ENCODE data around the gene BACH2. TPM values are rescaled to one million over a fixed set of nuclear protein-coding genes. Genes with fewer than 3 reads are reported as not detected.
"Not testable (repeated sequence)": the region's sequence is repeated elsewhere in the genome, so short reads cannot be mapped to it uniquely, and the experiment has no call there.

The BACH2 gene
- total RNA-seq, 2 donors from 2014 or later, result 101 to 111 TPM

- peak overlapping the region; percentile 69 for H3K27ac Mint-ChIP-seq
- DNase-seq (no peak), ATAC-seq (replicated peaks in 1 of 2) (no peak)
- peaks cover 19% of the 10 kb centered on the region for H3K4me1 Mint-ChIP-seq (ENCODE audit: low read depth)
- H3K4me3 Mint-ChIP-seq, result peak overlapping the region in 1 of 2 donors; percentile 23
- no peaks in the 10 kb centered on the region for H3K27me3 Mint-ChIP-seq (ENCODE audit: low read depth)
- H3K36me3 Mint-ChIP-seq (ENCODE audit: insufficient read depth in 2 of 2), result peaks cover 14 to 45% of the 10 kb centered on the region in 2 donors
- peaks cover 8 to 10% of the 10 kb centered on the region in 2 donors for H3K9me3 Mint-ChIP-seq
Observed at GRCh38 chr6:90221403-90221802, 75.2 kb downstream of the BACH2 start.

- DNase-seq, result no peak
Observed at GRCh38 chr6:90220273-90220672, 76.4 kb downstream of the BACH2 start.

GRCh38 chr6:90219209-90219985 lies 77.2 kb downstream of the BACH2 start:
- H3K4me1 Mint-ChIP-seq (ENCODE audit: low read depth), result peaks cover under 1% of the 10 kb centered on the region
- peaks cover 10 to 32% of the 10 kb centered on the region in 2 donors for H3K36me3 Mint-ChIP-seq (ENCODE audit: insufficient read depth in 2 of 2)
- no peak overlapping the region for H3K4me3 Mint-ChIP-seq
- peaks cover 8 to 9% of the 10 kb centered on the region in 2 donors for H3K9me3 Mint-ChIP-seq
- H3K27ac Mint-ChIP-seq, result no peak overlapping the region
- no peaks in the 10 kb centered on the region for H3K27me3 Mint-ChIP-seq (ENCODE audit: low read depth)
- DNase-seq (no peak), ATAC-seq (replicated peaks in 1 of 2) (no peak)

More at GRCh38 chr6:90220273-90220672, 76.4 kb downstream of the BACH2 start:
- Mint-ChIP-seq H3K27ac (no peak overlapping the region), H3K4me1 (ENCODE audit: low read depth) (peaks cover 8% of the 10 kb centered on the region), H3K4me3 (no peak overlapping the region), H3K27me3 (ENCODE audit: low read depth) (no peaks in the 10 kb centered on the region), H3K36me3 (ENCODE audit: insufficient read depth in 2 of 2) (peaks cover 11 to 39% of the 10 kb centered on the region in 2 donors), H3K9me3 (peaks cover 8 to 9% of the 10 kb centered on the region in 2 donors)
- no peak for ATAC-seq (replicated peaks in 1 of 2)

- H3K4me3 Mint-ChIP-seq, result no peak overlapping the region
- no peak overlapping the region for H3K27ac Mint-ChIP-seq
- H3K9me3 Mint-ChIP-seq, result peaks cover 8 to 9% of the 10 kb centered on the region in 2 donors
- DNase-seq, result no peak
- H3K36me3 Mint-ChIP-seq (ENCODE audit: insufficient read depth in 2 of 2), result peaks cover 10 to 29% of the 10 kb centered on the region in 2 donors
- H3K27me3 Mint-ChIP-seq (ENCODE audit: low read depth), result no peaks in the 10 kb centered on the region
- peaks cover 5% of the 10 kb centered on the region for H3K4me1 Mint-ChIP-seq (ENCODE audit: low read depth)
- peak; percentile 22 to 35 for ATAC-seq (replicated peaks in 1 of 2)
Observed at GRCh38 chr6:90218959-90219208, 77.8 kb downstream of the BACH2 start.

GRCh38 chr6:90217506-90218127 lies 79.0 kb downstream of the BACH2 start:
- H3K4me1 Mint-ChIP-seq (ENCODE audit: low read depth), result peaks cover 18% of the 10 kb centered on the region
- H3K9me3 Mint-ChIP-seq, result peaks cover 1 to 2% of the 10 kb centered on the region in 2 donors
- peaks cover 1 to 18% of the 10 kb centered on the region in 2 donors for H3K36me3 Mint-ChIP-seq (ENCODE audit: insufficient read depth in 2 of 2)
- DNase-seq (no peak), ATAC-seq (replicated peaks in 1 of 2) (no peak)
- H3K27me3 Mint-ChIP-seq (ENCODE audit: low read depth), result no peaks in the 10 kb centered on the region
- H3K27ac Mint-ChIP-seq, result no peak overlapping the region
- H3K4me3 Mint-ChIP-seq, result no peak overlapping the region

GRCh38 chr6:90216072-90216977 lies 80.3 kb downstream of the BACH2 start:
- Mint-ChIP-seq H3K4me1 (ENCODE audit: low read depth) (peaks cover 29% of the 10 kb centered on the region), H3K4me3 (peak overlapping the region in 1 of 2 donors; percentile 59), H3K36me3 (ENCODE audit: insufficient read depth in 2 of 2) (peaks cover 3 to 13% of the 10 kb centered on the region in 2 donors), H3K27ac (peak overlapping the region; percentile 76), H3K27me3 (ENCODE audit: low read depth) (no peaks in the 10 kb centered on the region), H3K9me3 (no peaks in the 10 kb centered on the region)
- DNase-seq (peak in 1 of 2 donors; percentile 35), ATAC-seq (replicated peaks in 1 of 2) (no peak)

GRCh38 chr6:90214966-90215365 lies 81.7 kb downstream of the BACH2 start:
- H3K36me3 Mint-ChIP-seq (ENCODE audit: insufficient read depth in 2 of 2), result peaks cover 3 to 15% of the 10 kb centered on the region in 2 donors

GRCh38 chr6:90214461-90214860 lies 82.2 kb downstream of the BACH2 start:
- H3K36me3 Mint-ChIP-seq (ENCODE audit: insufficient read depth in 2 of 2), result peaks cover 3 to 15% of the 10 kb centered on the region in 2 donors
- H3K4me3 Mint-ChIP-seq, result no peak overlapping the region
- peaks cover 48% of the 10 kb centered on the region for H3K4me1 Mint-ChIP-seq (ENCODE audit: low read depth)
- ATAC-seq (replicated peaks in 1 of 2) (no peak), DNase-seq (no peak)
- no peaks in the 10 kb centered on the region for H3K9me3 Mint-ChIP-seq
- H3K27ac Mint-ChIP-seq, result no peak overlapping the region
- no peaks in the 10 kb centered on the region for H3K27me3 Mint-ChIP-seq (ENCODE audit: low read depth)

More at GRCh38 chr6:90214966-90215365, 81.7 kb downstream of the BACH2 start:
- ATAC-seq (replicated peaks in 1 of 2) (no peak), DNase-seq (no peak)
- Mint-ChIP-seq H3K4me1 (ENCODE audit: low read depth) (peaks cover 42% of the 10 kb centered on the region), H3K27me3 (ENCODE audit: low read depth) (no peaks in the 10 kb centered on the region), H3K4me3 (peak overlapping the region in 1 of 2 donors; percentile 12), H3K9me3 (no peaks in the 10 kb centered on the region), H3K27ac (no peak overlapping the region)

GRCh38 chr6:90212274-90212673 lies 84.4 kb downstream of the BACH2 start:
- Mint-ChIP-seq H3K9me3 (no peaks in the 10 kb centered on the region), H3K27ac (peak overlapping the region; percentile 57), H3K27me3 (ENCODE audit: low read depth) (no peaks in the 10 kb centered on the region), H3K4me3 (no peak overlapping the region), H3K4me1 (ENCODE audit: low read depth) (peaks cover 61% of the 10 kb centered on the region), H3K36me3 (ENCODE audit: insufficient read depth in 2 of 2) (peaks cover 5 to 22% of the 10 kb centered on the region in 2 donors)
- DNase-seq (no peak), ATAC-seq (replicated peaks in 1 of 2) (no peak)

GRCh38 chr6:90209527-90209926 lies 87.1 kb downstream of the BACH2 start:
- DNase-seq (no peak), ATAC-seq (replicated peaks in 1 of 2) (no peak)
- Mint-ChIP-seq H3K36me3 (ENCODE audit: insufficient read depth in 2 of 2) (peaks cover 5 to 35% of the 10 kb centered on the region in 2 donors), H3K4me3 (peak overlapping the region in 1 of 2 donors; percentile 21), H3K27me3 (ENCODE audit: low read depth) (no peaks in the 10 kb centered on the region), H3K27ac (no peak overlapping the region), H3K4me1 (ENCODE audit: low read depth) (peaks cover 76% of the 10 kb centered on the region), H3K9me3 (no peaks in the 10 kb centered on the region)

- H3K4me3 Mint-ChIP-seq; DNase-seq; H3K27ac Mint-ChIP-seq; H3K9me3 Mint-ChIP-seq; H3K27me3 Mint-ChIP-seq (ENCODE audit: low read depth); ATAC-seq (replicated peaks in 1 of 2): not testable (repeated sequence)
- peaks cover 5 to 33% of the 10 kb centered on the region in 2 donors for H3K36me3 Mint-ChIP-seq (ENCODE audit: insufficient read depth in 2 of 2)
- peaks cover 77% of the 10 kb centered on the region for H3K4me1 Mint-ChIP-seq (ENCODE audit: low read depth)
Observed at GRCh38 chr6:90208690-90209089, 88.0 kb downstream of the BACH2 start.

- H3K4me3 Mint-ChIP-seq, result no peak overlapping the region
- peak; percentile 27 to 28 for ATAC-seq (replicated peaks in 1 of 2)
Observed at GRCh38 chr6:90204327-90205056, 92.2 kb downstream of the BACH2 start.

More at GRCh38 chr6:90204327-90205056, 92.2 kb downstream of the BACH2 start:
- no peak for DNase-seq
- Mint-ChIP-seq H3K36me3 (ENCODE audit: insufficient read depth in 2 of 2) (peaks cover 6 to 49% of the 10 kb centered on the region in 2 donors), H3K4me1 (ENCODE audit: low read depth) (peaks cover 71% of the 10 kb centered on the region), H3K27ac (no peak overlapping the region), H3K27me3 (ENCODE audit: low read depth) (no peaks in the 10 kb centered on the region), H3K9me3 (peaks cover 0 to under 1% of the 10 kb centered on the region in 2 donors)
